GM06990 (cell line): ENCODE data around the gene METTL17.

Experiments
- DNase-seq: peaks from one replicate; pipeline ENCODE4 v3.0.0-alpha.2; 2011; ENCODE audit not compliant: insufficient read length; ENCODE audit errors: extremely low read depth
- H3K27me3 ChIP-seq: replicated peaks from 2 replicates; pipeline ENCODE4 v1.6.0; 2011; ENCODE audit warnings: low read length; ENCODE audit not compliant: control insufficient read depth, insufficient read depth
- H3K36me3 ChIP-seq: 2 replicates; pipeline ENCODE4 v1.5.1; 2011; ENCODE audit warnings: low read length; ENCODE audit not compliant: control insufficient read depth, insufficient read depth
- H3K4me3 ChIP-seq: replicated peaks from 2 replicates; pipeline ENCODE4 v1.5.1; 2011; ENCODE audit warnings: low read depth, mild to moderate bottlenecking, control low read depth, low read length
- TF ChIP-seq, protein P1 (sequence below): IDR thresholded peaks from 2 replicates; pipeline ENCODE4 v1.5.1; 2011; ENCODE audit warnings: low read length, control low read depth, mild to moderate bottlenecking, inconsistent platforms; ENCODE audit not compliant: insufficient read depth, poor library complexity, severe bottlenecking

METTL17 gene

DNA sequence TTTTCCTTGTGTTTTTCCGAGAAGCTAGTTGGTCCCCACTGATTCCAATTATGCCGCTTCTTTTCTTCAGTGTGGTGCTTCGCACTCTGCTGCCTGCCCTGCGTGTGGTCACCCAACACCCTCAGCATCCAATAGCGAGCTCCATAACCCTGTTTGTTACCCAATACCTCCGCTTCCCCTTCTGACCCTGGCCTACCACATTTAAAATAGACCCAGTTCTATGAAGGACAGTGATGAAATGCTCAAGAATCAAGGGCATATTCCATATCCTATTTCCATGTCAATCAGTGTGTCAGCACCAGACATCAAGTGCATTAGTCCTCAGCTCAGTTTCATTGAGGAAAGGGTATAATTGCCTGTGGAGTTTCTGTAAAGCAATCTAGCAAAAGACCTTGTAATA is 25.5 kb downstream of the METTL17 start:
- no peaks in the 10 kb centered on the region; the same call in none of the 2 replicates for H3K27me3 ChIP-seq

DNA sequence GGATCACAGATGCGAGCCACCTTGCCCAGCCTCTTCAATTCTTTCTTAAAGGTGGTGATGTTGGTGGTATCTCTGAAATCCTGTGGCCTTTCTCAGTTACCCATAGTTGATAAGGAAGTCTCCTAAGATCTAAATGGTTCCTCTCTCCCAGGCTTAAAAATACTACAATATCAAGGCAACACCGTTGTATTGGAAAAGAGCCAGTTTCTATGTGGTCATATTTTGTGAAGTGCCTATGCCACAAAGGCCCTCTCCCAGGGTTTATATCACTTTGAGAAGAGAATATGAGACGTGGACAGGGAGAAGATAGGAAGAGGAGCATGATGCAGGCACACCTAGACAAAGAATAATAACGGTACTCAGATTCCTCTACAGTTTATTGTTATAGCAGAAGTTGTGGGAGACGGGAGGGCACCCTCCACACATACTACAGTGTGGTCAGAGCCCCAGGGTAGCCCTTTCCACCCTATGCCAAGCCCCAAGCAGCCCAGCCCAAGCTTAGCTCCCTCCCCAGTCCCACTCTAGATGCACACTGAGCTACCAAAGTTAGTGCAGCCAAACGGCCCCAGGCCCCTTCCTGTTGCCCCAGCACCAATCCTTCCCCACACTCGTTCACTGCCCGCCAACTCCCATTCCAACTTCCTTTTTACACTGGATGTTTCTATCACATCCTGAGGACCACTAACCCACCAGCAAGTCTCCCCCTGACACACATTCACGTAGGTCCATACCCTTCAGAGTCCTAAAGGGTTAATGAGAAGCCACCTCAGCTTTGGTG is 26.8 kb downstream of the METTL17 start:
- Histone ChIP-seq H3K4me3 (no peak overlapping the region), H3K36me3 (no peaks in the 10 kb centered on the region), H3K27me3 (no peaks in the 10 kb centered on the region; the same call in none of the 2 replicates)
- DNase-seq = no peak
- TF ChIP-seq, protein P1, sequence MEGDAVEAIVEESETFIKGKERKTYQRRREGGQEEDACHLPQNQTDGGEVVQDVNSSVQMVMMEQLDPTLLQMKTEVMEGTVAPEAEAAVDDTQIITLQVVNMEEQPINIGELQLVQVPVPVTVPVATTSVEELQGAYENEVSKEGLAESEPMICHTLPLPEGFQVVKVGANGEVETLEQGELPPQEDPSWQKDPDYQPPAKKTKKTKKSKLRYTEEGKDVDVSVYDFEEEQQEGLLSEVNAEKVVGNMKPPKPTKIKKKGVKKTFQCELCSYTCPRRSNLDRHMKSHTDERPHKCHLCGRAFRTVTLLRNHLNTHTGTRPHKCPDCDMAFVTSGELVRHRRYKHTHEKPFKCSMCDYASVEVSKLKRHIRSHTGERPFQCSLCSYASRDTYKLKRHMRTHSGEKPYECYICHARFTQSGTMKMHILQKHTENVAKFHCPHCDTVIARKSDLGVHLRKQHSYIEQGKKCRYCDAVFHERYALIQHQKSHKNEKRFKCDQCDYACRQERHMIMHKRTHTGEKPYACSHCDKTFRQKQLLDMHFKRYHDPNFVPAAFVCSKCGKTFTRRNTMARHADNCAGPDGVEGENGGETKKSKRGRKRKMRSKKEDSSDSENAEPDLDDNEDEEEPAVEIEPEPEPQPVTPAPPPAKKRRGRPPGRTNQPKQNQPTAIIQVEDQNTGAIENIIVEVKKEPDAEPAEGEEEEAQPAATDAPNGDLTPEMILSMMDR = no peak

More for the DNA sequence above, 25.5 kb downstream of the METTL17 start:
- H3K36me3 ChIP-seq = no peaks in the 10 kb centered on the region
- H3K4me3 ChIP-seq = no peak overlapping the region
- no peak for DNase-seq
- TF ChIP-seq, protein P1 = no peak

DNA sequence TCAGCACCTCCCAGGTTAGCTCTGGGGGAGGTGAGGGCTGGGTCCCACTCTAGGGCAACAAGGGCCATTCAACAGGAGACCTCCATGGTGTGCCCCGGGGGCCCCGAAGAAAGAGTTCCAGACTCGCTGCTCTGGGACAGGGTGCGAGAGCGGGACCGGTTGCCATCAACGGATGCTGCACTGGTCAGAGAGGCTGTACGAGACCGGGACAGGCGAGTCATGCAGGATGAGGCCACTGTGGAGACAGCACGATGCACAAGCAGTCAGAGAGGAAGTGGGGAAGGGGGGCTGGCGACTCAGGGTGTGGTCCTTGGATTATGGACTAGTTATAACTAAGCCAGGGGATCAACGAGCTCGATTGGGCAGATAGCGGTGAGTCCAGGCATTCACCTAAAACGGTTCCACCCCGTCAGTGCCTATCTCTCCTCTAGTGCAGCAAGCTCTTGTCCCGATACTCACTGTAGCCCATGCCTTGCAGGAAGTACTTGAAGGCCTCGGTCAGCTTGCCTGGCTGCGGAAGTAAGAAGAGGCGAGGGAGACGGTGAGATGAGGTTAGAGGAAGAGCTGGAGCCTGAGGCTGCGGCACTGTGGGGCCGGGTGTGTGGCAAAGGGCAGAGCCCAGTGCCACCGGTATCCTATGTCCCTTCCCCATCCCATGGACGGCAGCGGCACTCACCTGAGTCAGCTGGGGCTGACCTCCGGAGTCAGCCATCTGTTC is 27.9 kb downstream of the METTL17 start:
- DNase-seq = no peak
- no peak overlapping the region for H3K4me3 ChIP-seq
- no peaks in the 10 kb centered on the region; the same call in none of the 2 replicates for H3K27me3 ChIP-seq
- no peaks in the 10 kb centered on the region for H3K36me3 ChIP-seq
- TF ChIP-seq, protein P1 = no peak

DNA sequence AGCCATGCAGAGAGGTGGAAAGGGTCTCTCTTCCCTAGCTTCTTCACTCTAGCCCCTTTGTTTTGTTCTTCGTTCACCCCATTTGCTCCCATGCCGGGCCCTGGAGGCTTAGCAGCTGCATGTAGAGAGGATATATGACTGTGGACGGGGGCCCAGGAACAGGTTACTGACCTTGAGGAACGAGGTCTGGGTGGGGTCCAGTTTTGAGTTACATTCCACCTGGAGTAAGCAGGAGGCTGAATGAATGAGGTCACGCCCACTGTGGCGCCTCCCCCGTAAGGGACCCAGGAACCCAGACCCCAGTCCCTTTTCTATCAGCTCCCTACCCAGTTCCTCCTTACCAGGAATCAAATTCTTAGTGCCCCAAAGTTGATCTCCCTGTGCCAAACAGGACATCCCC is 28.5 kb downstream of the METTL17 start:
- TF ChIP-seq, protein P1 = no peak
- DNase-seq = no peak

DNA sequence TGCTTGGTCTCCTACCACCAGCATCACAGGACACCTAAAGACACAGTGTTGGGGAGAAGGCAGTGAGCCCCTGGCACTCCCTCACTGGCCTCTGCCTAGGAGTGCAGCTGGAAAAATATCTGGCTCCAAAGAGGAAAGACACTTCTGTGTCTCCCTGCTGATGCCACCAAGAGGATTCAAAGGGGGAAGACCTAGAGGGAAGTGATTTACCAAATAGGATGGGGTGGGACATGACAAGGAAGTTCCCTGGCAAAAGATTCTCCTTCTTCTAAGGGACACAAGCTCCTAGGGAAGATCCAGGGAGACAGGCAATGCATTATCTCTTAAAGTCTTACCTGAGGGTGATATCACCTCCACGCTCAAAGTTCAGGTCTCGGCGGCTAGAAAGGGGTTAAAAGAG is 29.0 kb downstream of the METTL17 start:
- TF ChIP-seq, protein P1 = no peak
- Histone ChIP-seq H3K4me3 (no peak overlapping the region), H3K27me3 (no peaks in the 10 kb centered on the region; the same call in none of the 2 replicates), H3K36me3 (no peaks in the 10 kb centered on the region)
- DNase-seq = no peak

More for the DNA sequence above, 28.5 kb downstream of the METTL17 start:
- no peaks in the 10 kb centered on the region for H3K36me3 ChIP-seq
- no peaks in the 10 kb centered on the region; the same call in none of the 2 replicates for H3K27me3 ChIP-seq
- H3K4me3 ChIP-seq = no peak overlapping the region
